GM13976 (cell line): ENCODE data around the gene ST6GALNAC5.

Experiments
- DNase-seq: peaks from one replicate; pipeline ENCODE4 v3.0.0; 2012; ENCODE audit warnings: low spot score
- in situ Hi-C: fragments of 300-500 bp; cut with MboI; formaldehyde crosslinking; loops from one replicate; pipeline ENCODE4 v1.12.0; 2022; ENCODE audit warnings: low sequenced_read_pairs, mixed read lengths, inconsistent platforms; ENCODE audit not compliant: unreplicated experiment
- TF ChIP-seq, protein P1 (sequence below): IDR thresholded peaks from 2 replicates; pipeline ENCODE4 v1.5.1; 2012; ENCODE audit warnings: borderline replicate concordance, mild to moderate bottlenecking; ENCODE audit not compliant: insufficient read depth; ENCODE audit errors: extremely low read depth, missing control alignments, control extremely low read depth

Gene ST6GALNAC5

GRCh38 chr1:77085109-77085508 lies 217.8 kb downstream of the ST6GALNAC5 start:
- in situ Hi-C loops: no loop called here

GRCh38 chr1:77089756-77090155 lies 222.5 kb downstream of the ST6GALNAC5 start:
- no peak for DNase-seq
- in situ Hi-C loops: no loop called here
- TF ChIP-seq, protein P1, sequence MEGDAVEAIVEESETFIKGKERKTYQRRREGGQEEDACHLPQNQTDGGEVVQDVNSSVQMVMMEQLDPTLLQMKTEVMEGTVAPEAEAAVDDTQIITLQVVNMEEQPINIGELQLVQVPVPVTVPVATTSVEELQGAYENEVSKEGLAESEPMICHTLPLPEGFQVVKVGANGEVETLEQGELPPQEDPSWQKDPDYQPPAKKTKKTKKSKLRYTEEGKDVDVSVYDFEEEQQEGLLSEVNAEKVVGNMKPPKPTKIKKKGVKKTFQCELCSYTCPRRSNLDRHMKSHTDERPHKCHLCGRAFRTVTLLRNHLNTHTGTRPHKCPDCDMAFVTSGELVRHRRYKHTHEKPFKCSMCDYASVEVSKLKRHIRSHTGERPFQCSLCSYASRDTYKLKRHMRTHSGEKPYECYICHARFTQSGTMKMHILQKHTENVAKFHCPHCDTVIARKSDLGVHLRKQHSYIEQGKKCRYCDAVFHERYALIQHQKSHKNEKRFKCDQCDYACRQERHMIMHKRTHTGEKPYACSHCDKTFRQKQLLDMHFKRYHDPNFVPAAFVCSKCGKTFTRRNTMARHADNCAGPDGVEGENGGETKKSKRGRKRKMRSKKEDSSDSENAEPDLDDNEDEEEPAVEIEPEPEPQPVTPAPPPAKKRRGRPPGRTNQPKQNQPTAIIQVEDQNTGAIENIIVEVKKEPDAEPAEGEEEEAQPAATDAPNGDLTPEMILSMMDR: no peak

More at GRCh38 chr1:77085109-77085508, 217.8 kb downstream of the ST6GALNAC5 start:
- DNase-seq: no peak
- TF ChIP-seq, protein P1: no peak

- in situ Hi-C loops: no loop called here
- no peak for DNase-seq
- TF ChIP-seq, protein P1: no peak
These were observed 228.0 kb downstream of the ST6GALNAC5 start for GRCh38 chr1:77095236-77095635.

- in situ Hi-C loops: no loop called here
- no peak for DNase-seq
- TF ChIP-seq, protein P1: no peak
These were observed 229.4 kb downstream of the ST6GALNAC5 start for GRCh38 chr1:77096496-77097255.

GRCh38 chr1:77100875-77101274 lies 233.6 kb downstream of the ST6GALNAC5 start:
- no peak for DNase-seq
- TF ChIP-seq, protein P1: no peak
- in situ Hi-C loops: no loop called here

DNA sequence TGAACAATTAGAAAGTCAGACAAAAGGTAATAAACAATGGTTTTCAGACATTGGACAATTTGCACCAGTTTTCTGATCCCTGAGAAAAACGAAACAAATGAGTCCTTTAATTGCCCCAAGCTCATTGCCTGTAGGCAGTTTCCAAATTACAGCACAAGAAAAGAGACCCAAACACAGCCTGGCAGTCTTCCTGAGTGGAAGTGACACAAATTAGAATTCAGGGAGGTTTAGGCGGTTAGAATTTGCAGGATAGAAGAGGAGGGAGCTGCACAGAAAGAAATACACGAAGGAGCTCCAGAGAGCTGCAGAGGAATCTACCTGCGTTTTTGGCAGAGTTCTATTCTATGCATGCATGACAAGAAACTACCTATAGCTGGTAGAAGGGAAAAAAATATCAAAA lies 236.2 kb downstream of the ST6GALNAC5 start:
- TF ChIP-seq, protein P1: no peak
- in situ Hi-C loops: no loop called here

More for the DNA sequence above, 236.2 kb downstream of the ST6GALNAC5 start:
- no peak for DNase-seq
